ENCODE results near the gene PLA2G4E. TPM values are rescaled to one million over a fixed set of nuclear protein-coding genes. Genes with fewer than 3 reads are reported as not detected.

Gene PLA2G4E
- total RNA-seq, 1 experiment from 2014 or later: not detected

DNA sequence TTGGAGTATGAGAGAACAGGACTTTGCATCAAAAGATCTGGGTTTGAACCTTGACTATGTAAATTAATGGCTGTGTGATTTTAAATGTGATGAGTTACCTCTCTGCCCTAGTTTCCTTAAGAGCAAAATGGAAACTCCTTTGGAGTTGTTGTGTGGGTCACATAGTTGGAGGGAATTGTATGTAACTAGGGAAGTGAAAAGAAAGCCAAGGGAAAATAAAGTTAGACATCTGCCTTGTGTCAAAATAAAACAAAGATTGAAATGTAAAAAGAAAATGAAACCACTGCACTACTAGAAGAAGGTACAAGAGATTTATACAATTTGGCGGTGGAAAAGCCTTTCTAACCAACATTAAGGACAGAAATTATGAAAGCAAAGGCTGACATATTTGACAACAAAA is 46.8 kb downstream of the PLA2G4E start:
- H2AFZ ChIP-seq (ENCODE audit: low read depth, low read length, poor library complexity, severe bottlenecking): no peak overlapping the region
- intact Hi-C loops (cut with micrococcal nuclease): loop anchor here (5.0 kb wide), 2 partner anchors 37 to 83 kb away; no protein-coding TSS in a partner anchor
- peaks cover 28% of the 10 kb centered on the region for H3K79me2 ChIP-seq (ENCODE audit: insufficient read depth, low read length)
- H3K9me2 ChIP-seq (ENCODE audit: insufficient read depth): no peaks in the 10 kb centered on the region
- TF ChIP-seq, protein P1, sequence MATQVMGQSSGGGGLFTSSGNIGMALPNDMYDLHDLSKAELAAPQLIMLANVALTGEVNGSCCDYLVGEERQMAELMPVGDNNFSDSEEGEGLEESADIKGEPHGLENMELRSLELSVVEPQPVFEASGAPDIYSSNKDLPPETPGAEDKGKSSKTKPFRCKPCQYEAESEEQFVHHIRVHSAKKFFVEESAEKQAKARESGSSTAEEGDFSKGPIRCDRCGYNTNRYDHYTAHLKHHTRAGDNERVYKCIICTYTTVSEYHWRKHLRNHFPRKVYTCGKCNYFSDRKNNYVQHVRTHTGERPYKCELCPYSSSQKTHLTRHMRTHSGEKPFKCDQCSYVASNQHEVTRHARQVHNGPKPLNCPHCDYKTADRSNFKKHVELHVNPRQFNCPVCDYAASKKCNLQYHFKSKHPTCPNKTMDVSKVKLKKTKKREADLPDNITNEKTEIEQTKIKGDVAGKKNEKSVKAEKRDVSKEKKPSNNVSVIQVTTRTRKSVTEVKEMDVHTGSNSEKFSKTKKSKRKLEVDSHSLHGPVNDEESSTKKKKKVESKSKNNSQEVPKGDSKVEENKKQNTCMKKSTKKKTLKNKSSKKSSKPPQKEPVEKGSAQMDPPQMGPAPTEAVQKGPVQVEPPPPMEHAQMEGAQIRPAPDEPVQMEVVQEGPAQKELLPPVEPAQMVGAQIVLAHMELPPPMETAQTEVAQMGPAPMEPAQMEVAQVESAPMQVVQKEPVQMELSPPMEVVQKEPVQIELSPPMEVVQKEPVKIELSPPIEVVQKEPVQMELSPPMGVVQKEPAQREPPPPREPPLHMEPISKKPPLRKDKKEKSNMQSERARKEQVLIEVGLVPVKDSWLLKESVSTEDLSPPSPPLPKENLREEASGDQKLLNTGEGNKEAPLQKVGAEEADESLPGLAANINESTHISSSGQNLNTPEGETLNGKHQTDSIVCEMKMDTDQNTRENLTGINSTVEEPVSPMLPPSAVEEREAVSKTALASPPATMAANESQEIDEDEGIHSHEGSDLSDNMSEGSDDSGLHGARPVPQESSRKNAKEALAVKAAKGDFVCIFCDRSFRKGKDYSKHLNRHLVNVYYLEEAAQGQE (IDR thresholded peaks at IDR 0.05; ENCODE audit: low read depth): no peak
- H3K27ac ChIP-seq (ENCODE audit: low read depth, low read length): no peak overlapping the region
- BruUV-seq (replicated peaks): no TSS peak
- RAD21 ChIA-PET (ENCODE audit: low non-redundant PET in 1 of 2, low total read pairs in 2 of 2, uncharacterized antibody in 2 of 2, unreplicated experiment in 2 of 2): no interaction called here
- no peaks in the 10 kb centered on the region for H3K9me3 ChIP-seq (ENCODE audit: control insufficient read depth in 1 of 2, insufficient read depth in 1 of 2, low read depth in 1 of 2, low read length in 2 of 2)
- ATAC-seq: no peak
- H3K4me3 ChIP-seq (replicated peaks in 1 of 2; ENCODE audit: low read depth in 1 of 2, low read length in 2 of 2): no peak overlapping the region
- no peak overlapping the region for H3K9ac ChIP-seq (ENCODE audit: low read length)
- H3K4me2 ChIP-seq (ENCODE audit: low read length): no peak overlapping the region
- H3K36me3 ChIP-seq (ENCODE audit: control insufficient read depth in 1 of 2, insufficient read depth in 2 of 2, low read length in 2 of 2): no peaks in the 10 kb centered on the region
- DNase-seq (ENCODE audit: low read depth, low spot score): no peak
- POLR2A ChIA-PET: no interaction called here
- peaks cover 9% of the 10 kb centered on the region; the same call in 1 of the 2 replicates for H4K20me1 ChIP-seq (ENCODE audit: insufficient read depth)
- no peaks in the 10 kb centered on the region for H3K27me3 ChIP-seq (ENCODE audit: insufficient read depth, low read length)
- H3K4me1 ChIP-seq (ENCODE audit: control insufficient read depth in 1 of 2, insufficient read depth in 2 of 2, low read length in 2 of 2): peaks cover 21 to 30% of the 10 kb centered on the region in 2 experiments
- CTCF ChIA-PET: interaction anchor here (1.3 to 2.0 kb wide), 2 partner anchors 11 to 112 kb away, joined by 3 to 7 read pairs; no protein-coding TSS in a partner anchor

All from HCT116 (cell line).